Breast epithelium (tissue), 3 donors: Measurements from ENCODE around the gene ATP5F1E.

Experiments used
- POLR2A ChIP-seq: fragments of 450-650 bp; IDR thresholded peaks from one replicate; pipeline ENCODE4 v1.6.1; 2016; ENCODE audit warnings: antibody characterized with exemption, mild to moderate bottlenecking, moderate library complexity
- POLR2AphosphoS5 ChIP-seq, 3 donors: sonication (generic); formaldehyde crosslinking; IDR thresholded peaks; one replicate each; pipeline ENCODE4 v1.6.1; 2017; ENCODE audit warnings: antibody characterized with exemption in 3 of 3
- TF ChIP-seq, protein P1 (sequence below), 3 donors: fragments of 450-650 bp; IDR thresholded peaks; one replicate each; pipeline ENCODE4 v1.5.1; 2016 to 2017; ENCODE audit warnings: antibody characterized with exemption in 3 of 3, mild to moderate bottlenecking in 3 of 3, moderate library complexity in 3 of 3

DNA sequence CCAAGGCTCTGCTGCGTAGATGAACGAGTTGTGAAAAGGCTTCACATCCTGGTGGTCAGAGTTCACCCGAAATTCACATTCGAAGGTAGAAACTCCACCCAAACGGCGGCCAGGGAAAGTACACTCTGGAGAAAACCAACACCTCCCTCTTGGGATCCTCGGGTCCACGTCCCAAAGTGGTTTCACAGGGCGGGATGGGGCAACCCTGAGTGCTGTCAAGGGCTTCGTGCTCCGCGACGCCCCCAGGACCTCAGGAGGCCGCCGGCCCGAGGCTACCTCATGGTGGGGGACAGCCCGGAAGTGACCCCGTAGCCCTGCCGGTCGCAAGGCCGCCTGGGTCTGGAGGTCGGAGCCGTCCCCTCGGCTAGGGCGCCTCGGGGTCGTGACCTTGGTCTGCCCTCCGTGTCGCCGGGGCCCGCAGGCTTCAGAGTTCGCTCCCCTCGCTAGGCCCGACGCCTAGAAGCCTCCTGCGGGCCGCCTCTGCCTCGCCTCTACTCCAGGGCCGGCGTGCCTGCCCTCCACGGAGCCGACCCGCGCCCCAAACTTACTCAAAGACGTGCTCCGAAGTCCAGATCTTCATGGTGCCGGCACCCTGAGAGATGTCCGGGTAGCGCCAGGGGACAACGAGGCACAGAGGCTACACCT is 10.1 kb upstream of the ATP5F1E start, which contains the start of gene PRELID3B:
- TF ChIP-seq, protein P1, sequence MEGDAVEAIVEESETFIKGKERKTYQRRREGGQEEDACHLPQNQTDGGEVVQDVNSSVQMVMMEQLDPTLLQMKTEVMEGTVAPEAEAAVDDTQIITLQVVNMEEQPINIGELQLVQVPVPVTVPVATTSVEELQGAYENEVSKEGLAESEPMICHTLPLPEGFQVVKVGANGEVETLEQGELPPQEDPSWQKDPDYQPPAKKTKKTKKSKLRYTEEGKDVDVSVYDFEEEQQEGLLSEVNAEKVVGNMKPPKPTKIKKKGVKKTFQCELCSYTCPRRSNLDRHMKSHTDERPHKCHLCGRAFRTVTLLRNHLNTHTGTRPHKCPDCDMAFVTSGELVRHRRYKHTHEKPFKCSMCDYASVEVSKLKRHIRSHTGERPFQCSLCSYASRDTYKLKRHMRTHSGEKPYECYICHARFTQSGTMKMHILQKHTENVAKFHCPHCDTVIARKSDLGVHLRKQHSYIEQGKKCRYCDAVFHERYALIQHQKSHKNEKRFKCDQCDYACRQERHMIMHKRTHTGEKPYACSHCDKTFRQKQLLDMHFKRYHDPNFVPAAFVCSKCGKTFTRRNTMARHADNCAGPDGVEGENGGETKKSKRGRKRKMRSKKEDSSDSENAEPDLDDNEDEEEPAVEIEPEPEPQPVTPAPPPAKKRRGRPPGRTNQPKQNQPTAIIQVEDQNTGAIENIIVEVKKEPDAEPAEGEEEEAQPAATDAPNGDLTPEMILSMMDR (IDR thresholded peaks at IDR 0.05) = no peak
- TF ChIP-seq POLR2AphosphoS5 (IDR thresholded peaks at IDR 0.05) (peak in 2 of 3 donors; percentile 37 to 51), POLR2A (no peak)
